GM10847 (cell line): ENCODE measurements around the gene GRIN1.
A peak's percentile ranks its signal among the peaks of the same experiment; 100 is the strongest.

Experiments
- POLR2A ChIP-seq: IDR thresholded peaks from 2 replicates; pipeline ENCODE4 v1.6.1; 2011; ENCODE audit not compliant: insufficient read length; ENCODE audit errors: extremely low read depth

The GRIN1 gene

GRCh38 chr9:137116728-137117127 lies 22.2 kb upstream of the GRIN1 start:
- no peak for TF ChIP-seq POLR2A

GRCh38 chr9:137117269-137117731 lies 21.7 kb upstream of the GRIN1 start:
- no peak for TF ChIP-seq POLR2A

GRCh38 chr9:137123468-137123837 lies 15.5 kb upstream of the GRIN1 start:
- no peak for TF ChIP-seq POLR2A

GRCh38 chr9:137126786-137127185 lies 12.2 kb upstream of the GRIN1 start:
- no peak for TF ChIP-seq POLR2A

- no peak for TF ChIP-seq POLR2A
Observed at GRCh38 chr9:137127301-137128157, 11.4 kb upstream of the GRIN1 start.

- no peak for TF ChIP-seq POLR2A
Observed at GRCh38 chr9:137128158-137128861, 10.6 kb upstream of the GRIN1 start.

- TF ChIP-seq POLR2A, result no peak
Observed at GRCh38 chr9:137128862-137129455, 10.0 kb upstream of the GRIN1 start.

GRCh38 chr9:137129456-137130175 lies 9.3 kb upstream of the GRIN1 start:
- peak; percentile 73 for TF ChIP-seq POLR2A

GRCh38 chr9:137130176-137130755 lies 8.7 kb upstream of the GRIN1 start:
- TF ChIP-seq POLR2A, result no peak

GRCh38 chr9:137134191-137134590 lies 4.8 kb upstream of the GRIN1 start:
- TF ChIP-seq POLR2A, result no peak

GRCh38 chr9:137136261-137136880 lies 2.6 kb upstream of the GRIN1 start:
- no peak for TF ChIP-seq POLR2A

- no peak for TF ChIP-seq POLR2A
Observed at GRCh38 chr9:137136881-137137607, 1.9 kb upstream of the GRIN1 start.

GRCh38 chr9:137138058-137138721 lies 764 bp upstream of the GRIN1 start:
- no peak for TF ChIP-seq POLR2A
